HepG2 (cell line): ENCODE results near the gene RPLP2. TPM values are rescaled to one million over a fixed set of nuclear protein-coding genes. Genes with fewer than 3 reads are reported as not detected.

Source experiments
- ARID2 ChIP-seq: sonication (generic); formaldehyde crosslinking; IDR thresholded peaks from 2 replicates; pipeline ENCODE4 v1.8.1; 2022; ENCODE audit warnings: mild to moderate bottlenecking, missing genetic modification reagents, borderline replicate concordance
- ARID5B ChIP-seq: IDR thresholded peaks from 2 replicates; pipeline ENCODE4 v1.4.0; 2020; ENCODE audit warnings: mild to moderate bottlenecking, missing genetic modification reagents
- ARNTL ChIP-seq: sonication (generic); formaldehyde crosslinking; IDR thresholded peaks from 2 replicates; pipeline ENCODE4 v1.4.0; 2020; ENCODE audit warnings: mild to moderate bottlenecking, missing genetic modification reagents
- ERF ChIP-seq: IDR thresholded peaks from 2 replicates; pipeline ENCODE4 v1.6.1; 2018; ENCODE audit warnings: missing biosample characterization, missing genetic modification reagents
- FOXC1 ChIP-seq: sonication (generic); formaldehyde crosslinking; IDR thresholded peaks from 2 replicates; pipeline ENCODE4 v1.8.0; 2022; ENCODE audit warnings: mild to moderate bottlenecking, missing genetic modification reagents, borderline replicate concordance
- GMEB2 ChIP-seq: IDR thresholded peaks from 2 replicates; pipeline ENCODE4 v1.6.1; 2016; ENCODE audit warnings: missing biosample characterization, missing genetic modification reagents, low read depth
- HNF1B ChIP-seq: sonication (generic); formaldehyde crosslinking; IDR thresholded peaks from 2 replicates; pipeline ENCODE4 v1.5.1; 2020; ENCODE audit warnings: mild to moderate bottlenecking, moderate library complexity, missing genetic modification reagents
- JUND ChIP-seq: sonication (generic); formaldehyde crosslinking; IDR thresholded peaks from 2 replicates; pipeline ENCODE4 v1.8.0; 2022; ENCODE audit warnings: mild to moderate bottlenecking, missing genetic modification reagents
- KDM6A ChIP-seq: IDR thresholded peaks from 2 replicates; pipeline ENCODE4 v1.6.1; 2016; ENCODE audit warnings: low read depth
- MAFK ChIP-seq, 2 experiments: IDR thresholded peaks in 1 of 2; conservative IDR thresholded peaks in 1 of 2; 2 replicates each; pipeline ENCODE4 v1.6.1; 2011; ENCODE audit warnings: improper control_type of control experiment in 2 of 2, low read length in 2 of 2
- NFIB ChIP-seq: sonication (generic); formaldehyde crosslinking; IDR thresholded peaks from 2 replicates; pipeline ENCODE4 v1.9.0; 2021; ENCODE audit warnings: missing genetic modification reagents, mild to moderate bottlenecking, borderline replicate concordance
- NR0B2 ChIP-seq: sonication (generic); formaldehyde crosslinking; IDR thresholded peaks from 2 replicates; pipeline ENCODE4 v1.4.0; 2020; ENCODE audit warnings: mild to moderate bottlenecking, missing genetic modification reagents
- STAT5B ChIP-seq: sonication (generic); formaldehyde crosslinking; IDR thresholded peaks from 2 replicates; pipeline ENCODE4 v1.4.0; 2020; ENCODE audit warnings: missing genetic modification reagents
- SYNCRIP ChIP-seq: fragments of 200-400 bp; formaldehyde crosslinking; IDR thresholded peaks from 2 replicates; pipeline ENCODE4 v1.6.1; 2018; ENCODE audit warnings: mild to moderate bottlenecking, low read depth, low read length; ENCODE audit not compliant: insufficient read depth
- ZFP37 ChIP-seq: sonication (generic); formaldehyde crosslinking; IDR thresholded peaks from 2 replicates; pipeline ENCODE4 v1.4.0; 2020; ENCODE audit warnings: missing genetic modification reagents, borderline replicate concordance
- ZMAT5 ChIP-seq: sonication (generic); formaldehyde crosslinking; IDR thresholded peaks from 2 replicates; pipeline ENCODE4 v1.5.0; 2020; ENCODE audit warnings: mild to moderate bottlenecking, low read depth, missing genetic modification reagents, borderline replicate concordance
- ZNF20 ChIP-seq: sonication (generic); formaldehyde crosslinking; IDR thresholded peaks from 2 replicates; pipeline ENCODE4 v1.4.0; 2020; ENCODE audit warnings: mild to moderate bottlenecking, moderate library complexity, missing genetic modification reagents
- ZNF263 ChIP-seq: sonication (generic); formaldehyde crosslinking; IDR thresholded peaks from 2 replicates; pipeline ENCODE4 v1.4.0; 2020; ENCODE audit warnings: missing genetic modification reagents
- ZNF329 ChIP-seq: sonication (generic); formaldehyde crosslinking; IDR thresholded peaks from 2 replicates; pipeline ENCODE4 v1.9.0; 2021; ENCODE audit warnings: low read depth, mild to moderate bottlenecking, missing genetic modification reagents
- ZNF607 ChIP-seq: sonication (generic); formaldehyde crosslinking; IDR thresholded peaks from 2 replicates; pipeline ENCODE4 v1.5.1; 2020; ENCODE audit warnings: missing genetic modification reagents, mild to moderate bottlenecking, borderline replicate concordance
- ZSCAN30 ChIP-seq: sonication (generic); formaldehyde crosslinking; IDR thresholded peaks from 2 replicates; pipeline ENCODE4 v1.5.0; 2020; ENCODE audit warnings: mild to moderate bottlenecking, missing genetic modification reagents
- polyA plus RNA-seq, 8 experiments: library from polyadenylated mRNA; depleted of rRNA in 3 of 8; stranded (reverse) in 7 of 8; unstranded in 1 of 8; fragments of >200 nt; fragmentation: Illumina TruSeq in 4 of 8; extraction: Trizol in 4 of 8; gene quantifications; 2 replicates each; pipeline versions ENCODE4 v1.2.1 to v1.2.3, GENCODE V29; 2011 to 2016; ENCODE audit warnings: low read depth in 4 of 8, missing spikeins in 1 of 8, mixed read lengths in 1 of 8; ENCODE audit not compliant: insufficient read depth in 1 of 8
- total RNA-seq, 5 experiments: library from RNA; depleted of rRNA; stranded (reverse); fragments of >200 nt; fragmentation: Illumina TruSeq; extraction: Trizol; gene quantifications; 2 replicates each; pipeline ENCODE4 v1.2.3, GENCODE V29; 2016; ENCODE audit warnings: low read depth in 1 of 5

RPLP2 gene
- total and polyA plus RNA-seq, 2 of the 13 experiments (the other 11 are each of a cell fraction or from before 2014, with no cell fraction given) = 978 to 2,106 TPM

- TF ChIP-seq ZSCAN30 (CRISPR knock-in tag) = no peak
- no peak for TF ChIP-seq ZMAT5
- TF ChIP-seq ZNF329 (CRISPR knock-in tag) = no peak; the same call in 1 of the 2 replicates
- TF ChIP-seq SYNCRIP = no peak
- TF ChIP-seq ZFP37 = no peak
- no peak for TF ChIP-seq FOXC1
- no peak for TF ChIP-seq MAFK (conservative IDR thresholded peaks at IDR 0.05 in 1 of 2, IDR thresholded peaks at IDR 0.05 in 1 of 2; ENCODE audit: low read length in 2 of 2)
- no peak for TF ChIP-seq ARID2 (CRISPR knock-in tag)
- no peak for TF ChIP-seq STAT5B (CRISPR knock-in tag)
- TF ChIP-seq ZNF607 (CRISPR knock-in tag) = no peak
- TF ChIP-seq JUND (CRISPR knock-in tag) = no peak
- TF ChIP-seq ZNF20 (CRISPR knock-in tag) = no peak
- TF ChIP-seq GMEB2 (CRISPR knock-in tag) = no peak
- TF ChIP-seq NFIB (CRISPR knock-in tag) = no peak
- TF ChIP-seq ZNF263 (CRISPR knock-in tag) = no peak
- TF ChIP-seq ERF (CRISPR knock-in tag) = 0 out of 2 replicates have a peak, but pooled peaks have one; percentile 24
- TF ChIP-seq NR0B2 (CRISPR knock-in tag) = no peak
- peak; percentile 36; the same call in 1 of the 2 replicates for TF ChIP-seq HNF1B (CRISPR knock-in tag)
- no peak for TF ChIP-seq ARID5B (CRISPR knock-in tag)
- no peak for TF ChIP-seq KDM6A (CRISPR knock-in tag)
- 0 out of 2 replicates have a peak, but pooled peaks have one; percentile 27 for TF ChIP-seq ARNTL
These were observed 13.9 kb upstream of the RPLP2 start (continued) for GRCh38 chr11:795634-796564.
